NOMO-1 treated with DMSO at 0.1 percent for 48 hours (cell line): Measurements from ENCODE around the gene PCNX3.
A peak's percentile ranks its signal among the peaks of the same experiment; 100 is the strongest.

Source experiments
- DNase-seq: peaks from one replicate; lab custom pipeline; 2025; ENCODE audit not compliant: unreplicated experiment; lab: John Stamatoyannopoulos, UW

Gene PCNX3

DNA sequence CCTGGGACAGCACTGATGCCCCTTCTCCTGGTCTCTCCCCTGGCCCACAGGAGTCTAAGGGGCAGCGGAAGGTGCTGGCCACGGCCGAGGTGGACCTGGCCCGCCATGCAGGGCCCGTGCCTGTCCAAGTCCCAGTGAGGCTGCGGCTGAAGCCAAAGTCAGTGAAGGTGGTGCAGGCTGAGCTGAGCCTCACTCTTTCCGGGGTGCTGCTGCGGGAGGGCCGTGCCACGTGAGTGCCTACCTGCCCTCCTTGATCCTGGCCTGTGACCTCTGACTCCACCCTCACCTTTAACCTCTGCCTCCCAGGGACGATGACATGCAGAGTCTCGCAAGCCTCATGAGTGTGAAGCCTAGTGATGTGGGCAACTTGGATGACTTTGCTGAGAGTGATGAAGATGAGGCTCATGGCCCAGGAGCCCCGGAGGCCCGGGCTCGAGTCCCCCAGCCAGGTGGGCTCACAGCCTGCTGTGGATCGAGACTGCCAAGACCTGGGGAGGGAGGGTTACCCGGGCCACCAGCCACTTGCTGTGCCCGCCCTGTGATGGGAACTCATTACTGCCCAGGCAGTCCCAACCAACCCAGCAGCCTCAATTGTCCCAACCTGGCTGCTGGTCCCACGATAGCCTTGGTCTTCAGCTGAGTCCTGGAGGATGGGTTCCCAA is 35.4 kb upstream of the PCNX3 start:
- no peak for DNase-seq

DNA sequence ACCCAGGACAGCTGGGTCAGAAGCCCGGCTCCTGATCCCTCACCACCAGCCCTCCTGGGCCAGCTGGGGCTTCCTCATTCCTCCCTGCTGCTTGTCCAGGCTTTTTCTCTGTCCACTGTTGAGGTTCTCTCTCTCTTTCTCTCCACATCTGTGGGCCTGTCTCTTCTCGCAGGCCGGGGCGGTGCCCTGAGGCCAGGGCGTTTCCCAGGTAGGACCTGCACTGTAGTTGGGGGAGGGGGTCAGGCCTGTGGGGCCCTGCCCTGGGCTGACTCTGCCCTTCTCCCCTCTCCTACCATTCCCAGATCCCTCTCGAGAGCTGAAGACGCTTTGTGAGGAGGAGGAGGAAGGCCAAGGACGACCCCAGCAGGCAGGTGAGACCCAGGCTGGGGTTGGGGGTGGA is 34.8 kb upstream of the PCNX3 start:
- no peak for DNase-seq

GRCh38 chr11:65581928-65582327 is 33.6 kb upstream of the PCNX3 start:
- DNase-seq, result no peak

DNA sequence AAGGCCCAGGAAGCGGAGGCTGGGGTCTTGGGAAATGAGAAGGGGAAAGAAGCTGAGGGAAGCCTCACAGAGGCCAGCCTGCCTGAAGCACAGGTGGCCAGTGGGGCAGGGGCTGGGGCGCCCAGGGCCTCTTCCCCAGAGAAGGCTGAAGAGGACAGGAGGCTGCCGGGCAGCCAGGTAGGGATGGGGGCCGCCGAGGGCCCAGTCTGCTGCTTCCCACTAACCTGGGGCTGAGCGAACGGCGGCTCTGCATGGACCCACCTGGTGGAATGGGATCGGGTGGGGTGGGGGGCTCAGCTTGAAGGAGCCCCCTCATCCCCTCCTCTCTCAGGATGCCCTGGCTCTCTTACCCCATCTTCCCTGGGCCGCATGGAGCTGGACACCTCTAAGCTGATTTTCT is 32.0 kb upstream of the PCNX3 start:
- DNase-seq, result no peak

- DNase-seq, result no peak
Observed at GRCh38 chr11:65584106-65584505, 31.5 kb upstream of the PCNX3 start.

DNA sequence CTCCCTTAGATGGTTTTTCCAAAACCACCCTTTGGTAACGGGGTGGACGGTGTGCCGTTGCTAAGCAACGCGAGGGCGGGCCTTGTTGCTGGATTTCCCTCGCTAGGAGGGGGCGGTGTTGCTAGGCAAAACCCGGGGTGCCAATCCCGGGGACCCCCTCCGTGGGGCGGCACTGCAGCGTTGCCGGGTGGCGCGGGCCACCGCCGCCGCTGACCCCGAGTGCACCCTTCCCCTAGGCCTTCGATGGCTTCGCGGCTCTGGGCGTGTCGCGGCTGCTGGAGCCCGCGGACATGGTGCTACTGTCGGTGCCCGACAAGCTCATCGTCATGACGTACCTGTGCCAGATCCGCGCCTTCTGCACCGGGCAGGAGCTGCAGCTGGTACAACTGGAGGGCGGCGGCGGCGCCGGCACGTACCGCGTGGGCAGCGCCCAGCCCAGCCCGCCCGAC is 30.8 kb upstream of the PCNX3 start:
- no peak for DNase-seq

GRCh38 chr11:65585396-65586246 is 30.0 kb upstream of the PCNX3 start:
- DNase-seq, result no peak

GRCh38 chr11:65586247-65586630 is 29.3 kb upstream of the PCNX3 start:
- DNase-seq, result no peak

- DNase-seq, result no peak
Observed at GRCh38 chr11:65586676-65587075, 28.9 kb upstream of the PCNX3 start.

GRCh38 chr11:65588199-65589054 is 27.1 kb upstream of the PCNX3 start:
- DNase-seq, result peak; percentile 66

DNA sequence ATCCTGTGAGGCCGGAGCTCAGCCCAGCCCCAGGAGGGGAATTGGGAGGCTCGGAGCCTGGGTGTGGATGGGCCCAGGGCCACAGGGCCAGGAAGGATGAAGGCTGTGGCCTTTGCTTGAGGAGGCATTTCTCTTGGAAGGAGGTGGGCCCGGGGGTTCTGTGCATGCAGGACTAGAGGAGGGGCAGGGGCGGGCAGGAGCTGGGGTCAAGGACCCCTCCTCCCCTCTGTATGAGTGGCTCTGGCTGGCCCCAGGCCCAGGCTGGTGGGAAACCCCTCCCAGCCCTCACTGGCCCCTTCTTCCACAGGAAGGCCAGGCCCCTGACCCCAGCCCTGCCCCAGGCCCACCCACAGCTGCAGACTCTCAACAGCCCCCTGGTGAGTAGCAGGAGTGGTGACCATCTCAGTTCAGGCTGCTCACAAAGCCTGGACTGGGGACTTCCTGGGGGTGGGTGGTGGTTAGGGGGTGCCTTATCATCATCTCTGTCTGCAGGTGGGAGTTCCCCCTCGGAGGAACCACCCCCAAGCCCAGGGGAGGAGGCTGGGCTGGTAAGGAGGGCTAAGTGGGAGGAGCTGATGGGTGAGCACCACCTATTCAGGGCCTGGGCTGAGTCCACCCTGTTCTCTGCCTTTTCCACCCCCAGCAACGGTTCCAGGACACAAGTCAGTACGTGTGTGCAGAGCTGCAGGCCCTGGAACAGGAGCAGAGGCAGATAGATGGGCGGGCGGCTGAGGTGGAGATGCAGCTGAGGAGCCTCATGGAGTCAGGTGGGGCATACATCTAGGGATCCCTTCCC is 25.9 kb upstream of the PCNX3 start:
- DNase-seq, result no peak

DNA sequence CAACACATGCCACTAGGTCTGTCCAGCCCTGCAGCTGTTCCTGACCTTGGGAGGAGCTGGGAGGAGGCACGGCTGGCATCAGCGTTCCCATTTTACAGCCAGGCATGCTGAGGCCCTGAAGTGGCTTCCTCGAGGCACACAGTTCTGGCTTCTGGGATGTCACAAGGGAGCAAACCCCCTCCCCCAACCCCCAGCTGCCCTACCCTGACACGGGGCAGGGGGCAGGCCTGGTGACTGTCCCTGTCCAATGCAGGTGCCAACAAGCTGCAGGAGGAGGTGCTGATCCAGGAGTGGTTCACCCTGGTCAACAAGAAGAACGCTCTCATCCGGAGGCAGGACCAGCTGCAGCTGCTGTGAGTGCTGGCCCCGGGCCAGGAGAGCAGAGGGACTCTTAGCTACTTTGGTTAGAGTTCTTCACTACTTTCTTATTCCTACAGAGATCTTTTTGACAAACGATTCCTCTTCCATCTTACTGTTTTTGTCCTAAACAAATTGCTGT is 25.3 kb upstream of the PCNX3 start:
- DNase-seq, result no peak

DNA sequence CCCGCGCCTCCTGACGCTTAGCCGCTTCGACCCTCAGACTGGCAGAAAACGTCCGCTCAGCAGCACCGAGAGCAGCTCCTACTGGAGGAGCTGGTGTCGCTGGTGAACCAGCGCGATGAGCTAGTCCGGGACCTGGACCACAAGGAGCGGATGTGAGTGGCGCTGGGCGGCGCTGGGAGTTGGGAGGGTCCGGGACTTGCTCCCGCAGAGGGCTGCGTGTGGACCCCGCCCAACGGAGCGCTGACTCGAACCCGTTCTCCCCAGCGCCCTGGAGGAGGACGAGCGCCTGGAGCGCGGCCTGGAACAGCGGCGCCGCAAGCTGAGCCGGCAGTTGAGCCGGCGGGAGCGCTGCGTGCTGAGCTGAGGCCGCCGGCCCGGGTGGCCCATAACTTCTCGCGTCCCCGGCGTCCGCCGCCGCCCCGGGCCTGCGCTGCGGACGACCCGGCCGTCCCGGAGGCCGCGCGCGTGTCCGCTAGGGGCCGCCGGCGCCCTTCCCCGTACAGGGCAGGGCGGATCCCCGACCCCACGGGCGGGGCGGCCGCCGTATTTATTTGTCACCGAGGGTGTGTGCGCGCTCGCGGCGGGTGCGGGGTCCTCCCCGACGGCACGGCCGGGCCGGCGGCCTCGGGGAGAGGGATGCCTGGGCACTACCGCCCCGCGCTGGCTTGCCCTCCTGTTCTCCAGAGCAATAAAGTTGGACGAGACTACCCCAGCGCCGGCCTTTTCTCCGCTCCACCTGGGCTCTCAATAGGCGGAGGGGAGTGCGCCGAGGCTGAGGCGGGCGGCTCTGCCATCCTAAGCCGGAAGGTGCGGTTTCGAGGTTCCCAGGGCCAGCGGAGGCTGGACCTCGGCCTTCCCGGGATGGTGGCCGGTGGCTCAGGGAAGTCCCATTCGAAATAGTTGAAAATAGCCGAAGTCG is 23.4 kb upstream of the PCNX3 start:
- no peak for DNase-seq

DNA sequence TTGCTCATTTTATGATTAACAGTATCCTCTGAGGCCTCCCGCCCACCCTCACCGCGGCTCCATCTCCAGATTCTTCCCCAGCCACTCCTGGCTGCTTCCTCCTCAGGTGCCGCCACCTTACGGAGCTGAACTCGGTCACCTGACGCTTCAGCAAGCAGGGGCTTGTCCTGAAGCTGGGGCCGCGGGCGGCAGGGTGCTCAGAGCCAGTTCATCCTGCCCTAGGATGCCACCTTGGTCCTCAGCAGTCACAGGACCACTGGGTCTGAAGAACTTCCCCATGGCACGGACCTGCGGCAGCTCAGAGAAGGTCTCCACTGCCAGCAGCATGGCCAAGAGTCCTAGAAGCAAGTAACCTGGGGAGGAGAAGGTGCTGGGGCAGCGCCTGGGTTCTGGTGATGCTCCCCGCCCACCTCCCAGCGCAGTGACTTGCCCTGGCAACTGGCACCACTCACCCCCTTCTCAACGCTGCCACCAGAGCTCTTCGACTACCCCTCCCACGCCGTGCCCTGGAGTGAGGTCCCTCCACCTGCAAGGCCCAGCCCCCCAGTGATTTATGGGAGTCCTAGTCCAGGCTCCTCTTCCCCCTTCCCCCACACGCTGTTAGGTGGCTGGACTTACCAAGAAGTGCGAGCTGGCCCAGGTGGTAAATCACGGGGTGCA is 22.6 kb upstream of the PCNX3 start:
- DNase-seq, result no peak

GRCh38 chr11:65593518-65594414 is 21.8 kb upstream of the PCNX3 start:
- peak; percentile 9 for DNase-seq

DNA sequence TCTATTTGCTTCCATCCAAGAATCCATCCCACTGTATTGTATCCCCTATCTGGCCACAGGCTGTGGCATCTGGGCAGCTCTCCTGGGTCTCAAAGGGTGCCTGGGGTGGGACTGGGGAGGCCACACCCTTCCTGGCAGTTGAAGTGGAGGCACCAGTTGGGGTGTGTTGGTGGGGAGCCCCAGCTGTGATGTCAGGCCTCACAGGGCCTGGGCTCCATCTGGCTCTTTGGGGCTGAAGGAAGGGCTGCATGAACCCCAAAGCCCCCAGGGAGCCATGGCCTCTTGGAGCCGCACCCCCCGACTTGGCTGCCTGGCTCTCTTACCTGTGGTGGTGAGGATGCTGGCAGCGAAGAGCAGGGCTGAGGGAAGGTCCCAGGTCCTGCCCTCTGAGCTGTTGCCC is 20.4 kb upstream of the PCNX3 start:
- no peak for DNase-seq

DNA sequence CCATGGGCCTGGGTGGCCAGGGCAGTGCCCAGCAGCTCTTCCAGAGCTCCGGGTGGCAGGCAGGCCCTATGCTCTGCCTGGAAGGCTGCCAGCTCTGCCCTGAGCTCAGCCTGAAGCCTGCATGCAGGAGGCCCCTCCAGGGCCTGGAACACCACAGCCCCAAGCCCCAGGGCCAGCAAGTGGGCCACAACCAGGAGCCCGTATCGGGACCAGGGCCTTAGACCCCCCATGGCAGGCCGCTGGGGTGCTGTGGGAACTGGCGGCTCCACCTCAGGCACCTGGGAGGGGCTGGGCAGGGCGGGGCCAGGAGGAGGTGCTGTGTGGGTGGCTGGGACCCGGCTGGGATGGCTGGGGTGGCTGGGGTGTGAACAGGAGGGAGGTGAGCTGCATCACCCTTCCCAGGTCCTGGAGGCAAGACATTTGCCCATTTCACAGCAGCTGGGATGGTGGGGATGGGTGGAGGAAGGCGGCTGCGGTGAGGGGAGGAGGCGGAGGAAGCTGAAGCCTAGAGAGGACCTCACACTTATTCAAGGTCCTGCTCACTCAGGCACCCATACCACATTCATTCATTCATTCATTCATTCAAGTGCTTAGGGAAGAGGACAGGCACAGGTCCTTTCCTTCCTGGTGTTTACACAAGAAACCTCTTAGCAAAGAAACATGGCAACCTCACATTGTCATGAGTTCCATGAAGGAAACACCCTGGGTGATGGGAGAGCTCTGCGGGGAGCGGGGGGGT is 19.9 kb upstream of the PCNX3 start, which contains the start of gene KCNK7:
KCNK7 (minus strand) TSS at position 258 of the 739 bp plus-strand sequence; CDS start at position 230, 28 bp downstream.
- no peak for DNase-seq
